ENCODE measurements around the gene ALDH1L2. TPM values are rescaled to one million over a fixed set of nuclear protein-coding genes. Genes with fewer than 3 reads are reported as not detected.

ALDH1L2 gene
- total RNA-seq, 1 donor from 2014 or later: 2.7 TPM

- no peak overlapping the region for H3K27ac Mint-ChIP-seq
- H3K27me3 Mint-ChIP-seq: no peaks in the 10 kb centered on the region
- no peaks in the 10 kb centered on the region for H3K4me1 Mint-ChIP-seq (ENCODE audit: unreplicated experiment)
- H3K4me3 Mint-ChIP-seq: no peak overlapping the region
- no peaks in the 10 kb centered on the region for H3K9me3 Mint-ChIP-seq
- no peak for DNase-seq (ENCODE audit: extremely low spot score, unreplicated experiment)
- H3K36me3 Mint-ChIP-seq: no peaks in the 10 kb centered on the region
- TF ChIP-seq, protein P1, sequence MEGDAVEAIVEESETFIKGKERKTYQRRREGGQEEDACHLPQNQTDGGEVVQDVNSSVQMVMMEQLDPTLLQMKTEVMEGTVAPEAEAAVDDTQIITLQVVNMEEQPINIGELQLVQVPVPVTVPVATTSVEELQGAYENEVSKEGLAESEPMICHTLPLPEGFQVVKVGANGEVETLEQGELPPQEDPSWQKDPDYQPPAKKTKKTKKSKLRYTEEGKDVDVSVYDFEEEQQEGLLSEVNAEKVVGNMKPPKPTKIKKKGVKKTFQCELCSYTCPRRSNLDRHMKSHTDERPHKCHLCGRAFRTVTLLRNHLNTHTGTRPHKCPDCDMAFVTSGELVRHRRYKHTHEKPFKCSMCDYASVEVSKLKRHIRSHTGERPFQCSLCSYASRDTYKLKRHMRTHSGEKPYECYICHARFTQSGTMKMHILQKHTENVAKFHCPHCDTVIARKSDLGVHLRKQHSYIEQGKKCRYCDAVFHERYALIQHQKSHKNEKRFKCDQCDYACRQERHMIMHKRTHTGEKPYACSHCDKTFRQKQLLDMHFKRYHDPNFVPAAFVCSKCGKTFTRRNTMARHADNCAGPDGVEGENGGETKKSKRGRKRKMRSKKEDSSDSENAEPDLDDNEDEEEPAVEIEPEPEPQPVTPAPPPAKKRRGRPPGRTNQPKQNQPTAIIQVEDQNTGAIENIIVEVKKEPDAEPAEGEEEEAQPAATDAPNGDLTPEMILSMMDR (conservative IDR thresholded peaks at IDR 0.05): no peak
These were observed 107.6 kb downstream of the ALDH1L2 start for GRCh38 chr12:104976703-104977102.

DNA sequence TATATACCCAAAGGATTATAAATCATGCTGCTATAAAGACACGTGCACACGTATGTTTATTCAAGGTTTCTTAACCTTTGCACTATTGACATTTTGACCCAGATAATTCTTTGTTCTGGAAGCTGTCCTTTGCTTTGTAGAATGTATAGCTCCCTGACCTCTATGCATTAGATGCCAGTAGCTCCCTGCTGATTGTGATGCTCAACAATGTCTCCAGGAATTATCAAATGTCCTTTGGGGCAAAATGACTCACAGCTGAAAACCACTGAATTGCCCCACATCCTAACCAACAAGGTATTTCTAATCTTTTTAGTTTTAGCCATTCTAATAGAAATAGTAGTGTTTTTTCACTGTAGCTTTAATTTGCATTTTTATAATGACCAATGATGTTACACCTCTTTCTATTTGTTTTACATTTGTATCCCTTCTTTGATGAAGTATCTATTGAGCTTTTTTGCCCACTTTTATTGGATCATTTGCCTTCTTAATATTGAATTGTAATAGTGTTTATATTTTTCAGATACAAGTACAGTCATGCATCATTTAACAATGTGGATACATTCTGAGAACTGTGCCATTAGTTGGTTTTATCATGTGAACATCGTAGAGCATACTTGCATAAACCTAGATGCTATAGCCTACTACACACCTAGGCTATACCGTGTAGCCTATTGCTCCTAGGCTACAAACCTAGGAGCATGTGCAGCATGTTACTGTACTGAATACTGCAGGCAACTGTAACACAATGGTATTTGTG lies 108.5 kb downstream of the ALDH1L2 start:
- Mint-ChIP-seq H3K9me3 (no peaks in the 10 kb centered on the region), H3K27me3 (no peaks in the 10 kb centered on the region), H3K27ac (no peak overlapping the region)

DNA sequence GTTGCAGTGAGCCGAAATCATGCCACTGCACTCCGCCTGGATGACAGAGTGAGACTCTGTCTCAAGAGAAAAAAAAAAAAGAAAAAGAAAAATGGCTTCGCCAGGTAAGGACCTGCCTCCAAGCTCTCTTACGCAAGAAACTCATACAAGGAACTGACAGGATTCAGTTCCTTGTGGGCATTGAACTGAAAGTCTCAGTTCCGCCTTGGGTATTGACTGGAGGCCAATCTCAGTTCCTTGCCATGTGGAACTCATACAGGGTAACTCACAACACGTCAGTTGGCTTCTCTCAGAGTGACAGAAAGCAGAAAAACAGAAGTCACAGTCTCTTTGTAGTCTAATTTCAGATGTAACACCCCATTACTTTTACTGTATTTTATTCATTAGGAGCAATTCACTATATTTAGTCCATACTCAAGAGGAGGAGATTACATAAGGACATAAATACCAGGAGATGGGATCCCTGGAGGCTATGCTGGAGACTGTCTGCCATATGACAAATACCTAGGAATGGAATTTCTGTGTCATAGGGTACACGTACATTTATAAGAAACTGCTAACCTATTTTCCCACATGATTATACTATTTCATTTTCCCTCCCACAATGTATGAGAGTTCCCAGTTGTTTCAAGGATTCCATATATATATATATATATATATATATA lies 109.5 kb downstream of the ALDH1L2 start:
- Mint-ChIP-seq H3K27ac (no peak overlapping the region), H3K4me3 (no peak overlapping the region), H3K27me3 (no peaks in the 10 kb centered on the region), H3K9me3 (no peaks in the 10 kb centered on the region), H3K4me1 (ENCODE audit: unreplicated experiment) (no peaks in the 10 kb centered on the region), H3K36me3 (no peaks in the 10 kb centered on the region)
- DNase-seq (ENCODE audit: extremely low spot score, unreplicated experiment): no peak
- TF ChIP-seq, protein P1 (conservative IDR thresholded peaks at IDR 0.05): no peak

More for the DNA sequence above, 108.5 kb downstream of the ALDH1L2 start:
- DNase-seq (ENCODE audit: extremely low spot score, unreplicated experiment): no peak
- H3K4me3 Mint-ChIP-seq: no peak overlapping the region
- no peaks in the 10 kb centered on the region for H3K36me3 Mint-ChIP-seq
- H3K4me1 Mint-ChIP-seq (ENCODE audit: unreplicated experiment): no peaks in the 10 kb centered on the region
- TF ChIP-seq, protein P1 (conservative IDR thresholded peaks at IDR 0.05): no peak

GRCh38 chr12:104973250-104973649 lies 111.0 kb downstream of the ALDH1L2 start:
- Mint-ChIP-seq H3K27ac (no peak overlapping the region), H3K4me1 (ENCODE audit: unreplicated experiment) (no peaks in the 10 kb centered on the region), H3K9me3 (no peaks in the 10 kb centered on the region), H3K4me3 (no peak overlapping the region), H3K36me3 (no peaks in the 10 kb centered on the region), H3K27me3 (no peaks in the 10 kb centered on the region)
- TF ChIP-seq, protein P1 (conservative IDR thresholded peaks at IDR 0.05): no peak
- no peak for DNase-seq (ENCODE audit: extremely low spot score, unreplicated experiment)

GRCh38 chr12:104971306-104971705 lies 113.0 kb downstream of the ALDH1L2 start:
- no peak for DNase-seq (ENCODE audit: extremely low spot score, unreplicated experiment)
- H3K27ac Mint-ChIP-seq: no peak overlapping the region
- no peaks in the 10 kb centered on the region for H3K27me3 Mint-ChIP-seq
- H3K4me3 Mint-ChIP-seq: no peak overlapping the region
- TF ChIP-seq, protein P1 (conservative IDR thresholded peaks at IDR 0.05): no peak
- H3K36me3 Mint-ChIP-seq: no peaks in the 10 kb centered on the region
- H3K4me1 Mint-ChIP-seq (ENCODE audit: unreplicated experiment): no peaks in the 10 kb centered on the region
- no peaks in the 10 kb centered on the region for H3K9me3 Mint-ChIP-seq

Other genes starting within 250 kb of the ALDH1L2 start
- gene SLC41A2, start 126.2 kb downstream of the ALDH1L2 start, total RNA-seq (ENCODE audit: low replicate concordance): 10.3 and 11.5 TPM in 2 replicates
- 15.6 and 20.1 TPM in 2 replicates for gene NOPCHAP1, start 98.1 kb downstream of the ALDH1L2 start, total RNA-seq (ENCODE audit: low replicate concordance)
- 35.6 and 40.5 TPM in 2 replicates for gene WASHC4, start 23.3 kb upstream of the ALDH1L2 start, total RNA-seq (ENCODE audit: low replicate concordance)
- gene APPL2, start 151.7 kb upstream of the ALDH1L2 start, total RNA-seq (ENCODE audit: low replicate concordance): 38.3 and 46.1 TPM in 2 replicates
- gene C12orf75, start 246.2 kb upstream of the ALDH1L2 start, total RNA-seq (ENCODE audit: low replicate concordance): 43.1 and 45.6 TPM in 2 replicates

Measured in type B pancreatic cell (in vitro differentiated cells).